Loucy (cell line): ENCODE measurements around the gene TSPAN9.

ENCODE experiments used
- EZH2phosphoT487 ChIP-seq: fragments of 200-600 bp; IDR thresholded peaks from 2 replicates; pipeline ENCODE4 v1.6.1; 2018; ENCODE audit warnings: antibody characterized with exemption, mild to moderate bottlenecking, moderate library complexity, borderline replicate concordance
- TF ChIP-seq, protein P1 (sequence below): fragments of 200-600 bp; sonication (generic); conservative IDR thresholded peaks from 2 replicates; pipeline ENCODE4 v1.5.1; 2014; ENCODE audit warnings: mild to moderate bottlenecking, antibody characterized with exemption, low read length

- TF ChIP-seq, protein P1, sequence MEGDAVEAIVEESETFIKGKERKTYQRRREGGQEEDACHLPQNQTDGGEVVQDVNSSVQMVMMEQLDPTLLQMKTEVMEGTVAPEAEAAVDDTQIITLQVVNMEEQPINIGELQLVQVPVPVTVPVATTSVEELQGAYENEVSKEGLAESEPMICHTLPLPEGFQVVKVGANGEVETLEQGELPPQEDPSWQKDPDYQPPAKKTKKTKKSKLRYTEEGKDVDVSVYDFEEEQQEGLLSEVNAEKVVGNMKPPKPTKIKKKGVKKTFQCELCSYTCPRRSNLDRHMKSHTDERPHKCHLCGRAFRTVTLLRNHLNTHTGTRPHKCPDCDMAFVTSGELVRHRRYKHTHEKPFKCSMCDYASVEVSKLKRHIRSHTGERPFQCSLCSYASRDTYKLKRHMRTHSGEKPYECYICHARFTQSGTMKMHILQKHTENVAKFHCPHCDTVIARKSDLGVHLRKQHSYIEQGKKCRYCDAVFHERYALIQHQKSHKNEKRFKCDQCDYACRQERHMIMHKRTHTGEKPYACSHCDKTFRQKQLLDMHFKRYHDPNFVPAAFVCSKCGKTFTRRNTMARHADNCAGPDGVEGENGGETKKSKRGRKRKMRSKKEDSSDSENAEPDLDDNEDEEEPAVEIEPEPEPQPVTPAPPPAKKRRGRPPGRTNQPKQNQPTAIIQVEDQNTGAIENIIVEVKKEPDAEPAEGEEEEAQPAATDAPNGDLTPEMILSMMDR, result no peak
- no peak for TF ChIP-seq EZH2phosphoT487
These were observed 139.8 kb downstream of the TSPAN9 start for GRCh38 chr12:3216726-3217682.
